PC-9 (cell line): ENCODE results near the gene MTG1. TPM values are rescaled to one million over a fixed set of nuclear protein-coding genes. Genes with fewer than 3 reads are reported as not detected.
"Not testable (repeated sequence)": the region's sequence is repeated elsewhere in the genome, so short reads cannot be mapped to it uniquely, and the experiment has no call there.

Experiments
- BruUV-seq: library from RNA; stranded (reverse); fragments of 400-500 nt; replicated peaks from 2 replicates; lab custom pipeline; 2021; lab: Mats Ljungman, UMichigan
- CTCF ChIA-PET: fragments of 300-600 bp; sonication (Branson Sonifier 250); formaldehyde crosslinking; loops from one replicate; lab custom pipeline; 2022; ENCODE audit warnings: antibody characterized with exemption; lab: Charles Lee
- POLR2A ChIA-PET: fragments of 300-600 bp; sonication (Branson Sonifier 250); formaldehyde crosslinking; loops from one replicate; lab custom pipeline; 2022; ENCODE audit warnings: antibody characterized with exemption; ENCODE audit not compliant: unreplicated experiment; lab: Charles Lee
- DNase-seq, 2 experiments: peaks; one replicate each; pipeline versions ENCODE4 v3.0.0 to v3.0.0-alpha.2; 2015 to 2022; ENCODE audit warnings: mixed read lengths in 1 of 2
- H2AFZ ChIP-seq: fragments of 200-600 bp; sonication (generic); 2 replicates; pipeline ENCODE4 v1.8.1; 2017; ENCODE audit warnings: antibody characterized with exemption
- H3F3A ChIP-seq: fragments of 200-600 bp; sonication (generic); 2 replicates; pipeline ENCODE4 v1.8.1; 2017; ENCODE audit warnings: antibody characterized with exemption, mild to moderate bottlenecking, low read depth; ENCODE audit not compliant: insufficient read depth
- H3K27ac ChIP-seq: fragments of 200-600 bp; sonication (generic); 2 replicates; pipeline ENCODE4 v1.6.1; 2016; ENCODE audit warnings: mixed run types
- H3K27me3 ChIP-seq: fragments of 200-600 bp; sonication (generic); 2 replicates; pipeline ENCODE4 v1.6.1; 2016; ENCODE audit warnings: low read depth, mixed run types; ENCODE audit not compliant: insufficient read depth
- H3K36me3 ChIP-seq: fragments of 200-600 bp; sonication (generic); 2 replicates; pipeline ENCODE4 v1.6.1; 2016; ENCODE audit warnings: low read depth, mixed run types
- H3K4me1 ChIP-seq: fragments of 200-600 bp; sonication (generic); replicated peaks from 2 replicates; pipeline ENCODE4 v1.6.1; 2016; ENCODE audit warnings: mixed run types; ENCODE audit not compliant: insufficient read depth
- H3K4me2 ChIP-seq: fragments of 200-600 bp; sonication (generic); 2 replicates; pipeline ENCODE4 v1.6.1; 2017; ENCODE audit warnings: mixed run types
- H3K4me3 ChIP-seq: fragments of 200-600 bp; sonication (generic); 2 replicates; pipeline ENCODE4 v1.6.1; 2016; ENCODE audit warnings: mixed run types
- H3K79me2 ChIP-seq: fragments of 200-600 bp; sonication (generic); 2 replicates; pipeline ENCODE4 v1.6.1; 2017; ENCODE audit warnings: low read depth, mixed run types
- H3K9me2 ChIP-seq: fragments of 200-600 bp; sonication (generic); 2 replicates; pipeline ENCODE4 v1.8.1; 2017; ENCODE audit warnings: mild to moderate bottlenecking; ENCODE audit not compliant: insufficient read depth
- H3K9me3 ChIP-seq: fragments of 200-600 bp; sonication (generic); 2 replicates; pipeline ENCODE4 v1.8.1; 2016; ENCODE audit warnings: low read depth; ENCODE audit not compliant: insufficient read depth
- H4K20me1 ChIP-seq: fragments of 200-600 bp; sonication (generic); 2 replicates; pipeline ENCODE4 v1.8.1; 2017; ENCODE audit not compliant: insufficient read depth
- EZH2 ChIP-seq: fragments of 200-600 bp; sonication (generic); IDR thresholded peaks from 2 replicates; pipeline ENCODE4 v1.8.0; 2017; ENCODE audit warnings: antibody characterized with exemption, low read depth
- intact Hi-C: fragments of 100-400 bp; cut with micrococcal nuclease; formaldehyde crosslinking; loops from one replicate; pipeline ENCODE4 v1.10.0; 2022; ENCODE audit not compliant: unreplicated experiment
- total RNA-seq: library from RNA; stranded (reverse); gene quantifications from 2 replicates; pipeline ENCODE4 v1.2.3, GENCODE V29; 2021
- TF ChIP-seq, protein P1 (sequence below): fragments of 200-600 bp; sonication (generic); conservative IDR thresholded peaks from 2 replicates; pipeline ENCODE4 v1.6.1; 2017; ENCODE audit warnings: mixed run types, antibody characterized with exemption, mild to moderate bottlenecking, moderate library complexity

MTG1 gene
- total RNA-seq, 1 experiment from 2014 or later: 33.0 TPM

DNA sequence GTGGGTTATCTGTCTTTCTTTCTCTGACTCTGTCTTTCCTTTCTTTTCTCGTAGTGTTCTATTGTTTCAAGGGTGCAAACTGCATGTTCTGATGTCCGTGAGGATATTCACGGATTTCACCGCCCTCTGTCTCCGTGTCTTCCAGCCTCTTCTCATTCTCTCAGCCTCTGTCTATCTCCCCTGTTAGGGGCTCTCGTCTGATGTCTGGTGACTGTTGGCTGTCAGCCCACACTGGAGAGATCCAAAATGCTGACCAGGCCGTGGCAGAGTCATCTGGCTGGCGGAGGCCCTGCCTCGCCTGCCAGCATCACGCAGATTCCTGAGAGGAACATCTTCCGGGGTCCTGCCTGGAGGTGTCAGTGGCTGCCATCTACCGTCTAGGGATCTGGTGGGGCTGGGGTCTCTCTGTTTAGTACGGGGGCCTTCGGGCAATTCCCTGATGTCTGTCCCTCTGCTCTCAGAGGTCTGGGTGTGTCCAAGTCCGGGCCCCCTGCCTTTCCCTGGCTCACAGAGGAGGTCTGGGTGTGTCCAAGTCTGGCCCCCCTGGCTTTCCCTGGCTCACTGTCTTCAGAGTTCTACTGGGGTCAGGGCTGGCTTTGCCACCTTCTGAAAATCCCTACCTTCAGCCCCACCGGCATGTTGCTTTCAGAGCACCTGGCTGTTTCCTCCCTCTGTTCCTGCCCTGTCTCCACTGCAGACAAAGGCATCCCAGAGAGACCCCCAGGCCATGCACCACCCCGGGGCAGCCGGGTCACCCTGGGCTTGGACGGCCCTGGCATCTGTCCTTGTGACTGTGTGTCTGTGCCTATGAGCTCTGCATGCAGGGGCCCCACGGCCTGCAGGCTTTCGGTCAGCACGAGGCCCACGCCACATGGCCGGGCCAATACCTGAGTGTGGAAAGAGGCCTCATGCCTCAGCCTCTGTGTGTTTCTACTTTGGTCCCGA is 45.8 kb downstream of the MTG1 start:
- Histone ChIP-seq H3K4me2 (no peak overlapping the region), H3K4me3 (no peak overlapping the region), H3F3A (no peaks in the 10 kb centered on the region), H3K9me2 (no peaks in the 10 kb centered on the region), H3K27ac (no peak overlapping the region), H3K4me1 (no peaks in the 10 kb centered on the region), H3K79me2 (no peaks in the 10 kb centered on the region), H2AFZ (no peak overlapping the region), H3K9me3 (no peaks in the 10 kb centered on the region), H3K36me3 (no peaks in the 10 kb centered on the region), H3K27me3 (no peaks in the 10 kb centered on the region), H4K20me1 (no peaks in the 10 kb centered on the region)
- POLR2A ChIA-PET: no interaction called here
- DNase-seq: no peak
- CTCF ChIA-PET: interaction anchor here (0.7 kb wide), 1 partner anchor 51 kb away, joined by 3 read pairs; no protein-coding TSS in a partner anchor
- TF ChIP-seq EZH2: no peak
- TF ChIP-seq, protein P1, sequence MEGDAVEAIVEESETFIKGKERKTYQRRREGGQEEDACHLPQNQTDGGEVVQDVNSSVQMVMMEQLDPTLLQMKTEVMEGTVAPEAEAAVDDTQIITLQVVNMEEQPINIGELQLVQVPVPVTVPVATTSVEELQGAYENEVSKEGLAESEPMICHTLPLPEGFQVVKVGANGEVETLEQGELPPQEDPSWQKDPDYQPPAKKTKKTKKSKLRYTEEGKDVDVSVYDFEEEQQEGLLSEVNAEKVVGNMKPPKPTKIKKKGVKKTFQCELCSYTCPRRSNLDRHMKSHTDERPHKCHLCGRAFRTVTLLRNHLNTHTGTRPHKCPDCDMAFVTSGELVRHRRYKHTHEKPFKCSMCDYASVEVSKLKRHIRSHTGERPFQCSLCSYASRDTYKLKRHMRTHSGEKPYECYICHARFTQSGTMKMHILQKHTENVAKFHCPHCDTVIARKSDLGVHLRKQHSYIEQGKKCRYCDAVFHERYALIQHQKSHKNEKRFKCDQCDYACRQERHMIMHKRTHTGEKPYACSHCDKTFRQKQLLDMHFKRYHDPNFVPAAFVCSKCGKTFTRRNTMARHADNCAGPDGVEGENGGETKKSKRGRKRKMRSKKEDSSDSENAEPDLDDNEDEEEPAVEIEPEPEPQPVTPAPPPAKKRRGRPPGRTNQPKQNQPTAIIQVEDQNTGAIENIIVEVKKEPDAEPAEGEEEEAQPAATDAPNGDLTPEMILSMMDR: no peak
- intact Hi-C loops: loop anchor here (5.0 kb wide), 1 partner anchor 83 kb away; no protein-coding TSS in a partner anchor
- BruUV-seq: no TSS peak

DNA sequence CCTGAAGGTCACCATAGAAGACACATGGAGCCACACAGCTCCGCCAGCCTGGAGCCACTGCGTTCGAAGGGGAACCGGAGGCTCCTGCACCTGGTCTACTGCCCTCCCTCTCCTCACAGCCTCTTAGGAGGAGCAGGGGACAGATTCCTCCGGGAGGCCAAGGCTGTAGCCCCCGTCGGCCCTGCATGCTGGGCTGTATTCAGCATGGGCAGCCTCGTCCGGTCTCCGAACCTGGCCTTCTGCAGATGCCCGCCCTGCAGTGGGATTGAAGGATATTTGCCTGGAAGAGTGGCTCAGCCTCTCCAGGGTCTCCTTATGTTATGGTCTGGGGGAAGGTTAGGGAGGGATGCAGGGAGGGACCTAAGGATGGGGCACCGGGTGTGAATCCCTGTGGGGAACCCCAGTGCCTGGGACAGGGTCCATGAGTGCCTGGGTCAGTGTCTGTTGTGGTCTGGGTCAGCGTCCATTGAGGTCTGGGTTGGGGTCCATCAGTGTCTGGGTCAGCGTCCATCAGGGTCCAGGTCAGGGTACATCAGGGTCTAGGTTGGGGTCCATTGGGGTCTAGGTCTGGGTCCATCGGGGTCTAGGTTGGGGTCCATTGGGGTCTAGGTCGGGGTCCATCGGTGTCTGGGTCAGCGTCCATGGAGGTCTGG is 46.8 kb downstream of the MTG1 start:
- ChIA-PET POLR2A (no interaction called here), CTCF (no interaction called here)
- Histone ChIP-seq H3K4me1 (no peaks in the 10 kb centered on the region), H4K20me1 (no peaks in the 10 kb centered on the region), H3F3A (no peaks in the 10 kb centered on the region), H3K4me2 (no peak overlapping the region), H3K9me2 (no peaks in the 10 kb centered on the region), H3K79me2 (no peaks in the 10 kb centered on the region), H3K36me3 (no peaks in the 10 kb centered on the region), H3K27ac (no peak overlapping the region), H2AFZ (no peak overlapping the region), H3K4me3 (no peak overlapping the region), H3K27me3 (no peaks in the 10 kb centered on the region), H3K9me3 (no peaks in the 10 kb centered on the region)
- no peak for DNase-seq
- no TSS peak for BruUV-seq
- intact Hi-C loops: no loop called here
- TF ChIP-seq, protein P1: no peak

DNA sequence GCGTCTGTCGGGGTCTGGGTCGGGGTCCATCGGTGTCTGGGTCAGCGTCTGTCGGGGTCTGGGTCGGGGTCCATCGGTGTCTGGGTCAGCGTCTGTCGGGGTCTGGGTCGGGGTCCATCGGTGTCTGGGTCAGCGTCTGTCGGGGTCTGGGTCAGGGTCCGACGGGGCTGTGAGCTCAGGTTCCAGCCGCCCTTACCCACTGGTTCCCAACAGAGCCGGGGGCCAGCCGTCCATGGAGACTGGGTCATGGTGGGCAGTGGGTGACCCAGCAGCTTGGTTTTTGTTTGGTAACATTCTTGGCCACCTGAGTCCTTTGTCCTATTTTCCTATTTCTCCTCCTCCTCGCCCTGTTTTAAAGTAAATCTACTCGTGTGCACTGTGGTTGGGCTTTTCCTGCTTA is 47.4 kb downstream of the MTG1 start:
- H3K9me3 ChIP-seq, H4K20me1 ChIP-seq, DNase-seq, H3K4me2 ChIP-seq, H3K4me1 ChIP-seq, H2AFZ ChIP-seq, H3K36me3 ChIP-seq, intact Hi-C loops, H3K4me3 ChIP-seq, H3K27ac ChIP-seq, H3K27me3 ChIP-seq, H3F3A ChIP-seq, H3K9me2 ChIP-seq, CTCF ChIA-PET, H3K79me2 ChIP-seq, POLR2A ChIA-PET, BruUV-seq: not testable (repeated sequence)
